Adrenal gland (tissue), 5 donors: ENCODE results near the gene MICU1.

Experiments
- CTCF ChIP-seq, 6 experiments: fragments of 450-650 bp in 4 of 6; fragments of 200-600 bp in 2 of 6; sonication (generic) in 1 of 6; IDR thresholded peaks; 1 replicate in 5 of 6; 2 replicates in 1 of 6; pipeline versions ENCODE4 v1.5.1 to v1.8.0; 2016 to 2021; ENCODE audit warnings: antibody characterized with exemption in 6 of 6, mild to moderate bottlenecking in 2 of 6, moderate library complexity in 1 of 6
- POLR2A ChIP-seq, 2 donors: fragments of 450-650 bp; IDR thresholded peaks; one replicate each; pipeline ENCODE4 v1.6.1; 2017; ENCODE audit warnings: antibody characterized with exemption in 2 of 2, mild to moderate bottlenecking in 2 of 2, moderate library complexity in 1 of 2
- donor health status: DM: no; HTN: no; CAD: no.

- TF ChIP-seq CTCF (IDR thresholded peaks at IDR 0.05) (no peak), POLR2A (IDR thresholded peaks at IDR 0.05) (no peak)
Observed at GRCh38 chr10:72524489-72524888, 101.4 kb downstream of the MICU1 start.
